GM19468 (cell line): ENCODE results near the gene RANBP17.
A peak's percentile ranks its signal among the peaks of the same experiment; 100 is the strongest.

Experiments
- ATAC-seq: cut with Tn5 transposase; IDR thresholded peaks from one replicate; pipeline ENCODE4 v1.9.1; 2021; ENCODE audit warnings: mild to moderate bottlenecking, moderate library complexity, moderate number of reproducible peaks; ENCODE audit not compliant: unreplicated experiment; ENCODE audit errors: extremely low read depth

Gene RANBP17

DNA sequence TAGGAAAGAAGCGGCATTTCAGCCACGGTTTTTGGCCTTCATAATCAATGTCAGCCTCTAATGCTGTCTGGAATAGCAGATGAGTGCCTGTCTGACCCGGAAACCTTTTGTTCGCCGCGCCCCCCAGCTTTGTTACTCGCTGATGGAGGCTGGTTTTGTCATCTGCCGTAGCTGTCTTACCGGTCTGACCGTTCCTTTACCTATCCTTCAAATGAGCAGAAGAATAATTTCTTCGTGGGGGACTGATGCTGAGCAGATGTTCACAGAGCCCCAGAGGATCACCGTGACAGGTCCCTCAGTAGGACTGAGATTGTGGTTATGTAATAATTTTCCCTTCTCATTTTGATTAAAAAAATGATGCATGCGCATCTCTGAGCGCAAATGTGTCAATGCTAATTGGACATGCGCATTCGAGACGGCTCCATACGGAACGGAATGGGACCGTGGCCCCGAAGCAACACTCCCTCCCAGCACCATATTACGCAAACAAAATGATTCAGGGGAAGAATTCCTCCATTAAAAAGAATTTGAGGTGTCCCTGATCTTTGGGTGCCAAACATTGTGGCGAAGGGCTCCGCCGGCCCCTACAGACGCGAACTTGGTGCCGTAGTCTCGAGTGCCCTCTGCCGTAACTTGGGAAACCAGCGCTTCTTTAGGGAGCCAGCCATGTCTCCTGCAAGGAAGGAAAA is 474.8 kb downstream of the RANBP17 start:
- no peak for ATAC-seq

DNA sequence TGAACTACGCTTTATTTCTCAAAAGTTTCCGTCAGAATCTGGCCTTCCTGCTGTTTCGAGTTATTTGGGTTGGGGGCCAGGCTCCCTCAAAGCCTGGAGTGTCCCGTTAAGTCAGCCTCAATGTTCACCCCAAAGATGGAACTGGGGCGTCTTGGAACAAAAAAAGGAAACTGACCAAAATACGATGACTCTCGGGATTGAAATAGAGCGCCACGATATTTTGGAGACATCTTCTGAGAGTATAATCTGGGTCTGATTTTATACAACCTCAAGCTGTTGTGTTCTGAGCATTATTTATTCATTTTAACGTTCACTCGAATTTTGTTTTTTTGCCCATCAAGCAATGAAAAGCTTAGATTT is 475.4 kb downstream of the RANBP17 start:
- no peak for ATAC-seq

DNA sequence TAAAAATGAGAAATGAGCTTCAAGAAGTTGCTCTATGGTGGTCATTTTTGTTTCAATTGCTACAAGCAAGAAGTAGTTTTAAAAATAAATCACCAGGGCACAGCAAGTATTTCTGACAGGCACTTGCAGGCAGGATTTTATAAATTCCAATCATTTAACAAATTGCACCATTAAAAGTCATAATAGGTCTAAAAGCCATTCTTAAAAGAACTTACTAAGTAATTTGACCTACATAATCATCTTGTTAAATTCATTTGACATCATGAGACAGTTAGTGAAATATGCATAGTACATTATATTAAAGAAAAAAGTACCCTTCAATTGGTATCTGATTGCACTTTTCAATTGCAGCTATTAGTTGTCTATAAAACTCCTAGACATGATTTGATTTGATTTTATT is 478.2 kb downstream of the RANBP17 start:
- no peak for ATAC-seq

DNA sequence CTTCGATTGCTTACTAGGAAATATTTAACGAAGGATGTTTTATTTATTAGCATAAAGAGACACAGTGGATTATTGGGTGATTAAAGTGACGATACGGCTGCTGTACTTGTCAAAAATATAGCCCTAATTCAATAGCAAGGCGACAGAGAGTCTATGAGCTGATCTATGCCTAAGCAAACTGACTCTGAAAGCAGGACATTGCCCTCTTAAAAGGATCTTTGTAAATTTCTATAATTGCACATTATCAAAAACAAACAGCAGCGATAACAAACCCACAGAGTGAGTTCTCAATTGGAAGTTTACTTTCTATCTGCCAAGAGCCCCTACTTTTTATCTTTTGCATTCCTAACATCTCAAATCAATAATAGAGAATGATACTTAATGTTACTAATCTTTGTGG is 478.7 kb downstream of the RANBP17 start:
- no peak for ATAC-seq

DNA sequence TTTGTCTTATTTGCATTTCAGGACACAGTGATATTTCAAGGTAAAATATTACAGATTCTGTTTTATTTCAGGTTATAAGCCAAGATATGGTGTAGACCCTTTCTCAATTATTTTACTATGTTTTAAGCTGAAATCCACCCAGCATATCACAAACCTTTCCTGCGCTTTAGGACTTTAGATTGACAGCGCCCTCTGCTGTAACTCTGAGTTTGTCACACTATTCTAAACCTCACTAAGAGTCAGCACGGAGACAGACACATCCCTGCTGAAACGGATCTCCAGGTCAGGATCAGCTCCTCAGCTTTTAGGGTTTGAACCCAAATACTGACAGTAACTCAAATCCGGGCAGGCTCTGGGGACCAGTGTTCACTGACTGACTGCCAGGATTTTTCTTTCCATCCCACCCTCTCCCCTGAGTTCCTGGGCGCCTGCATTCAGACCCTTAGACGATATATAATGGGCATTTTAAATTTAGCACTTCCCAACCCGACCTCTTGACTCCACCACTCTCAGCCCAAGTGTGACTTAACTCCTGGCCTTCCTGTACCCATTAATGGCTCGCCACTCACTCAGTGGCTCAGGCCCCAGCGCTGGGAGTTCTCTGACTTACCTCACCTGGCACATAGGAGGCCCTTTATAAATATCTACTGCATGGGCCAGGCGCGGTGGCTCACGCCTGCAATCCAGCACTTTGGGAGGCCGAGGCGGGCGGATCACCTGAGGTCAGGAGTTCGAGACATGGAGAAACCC is 480.7 kb downstream of the RANBP17 start:
- ATAC-seq, result peak; percentile 79

DNA sequence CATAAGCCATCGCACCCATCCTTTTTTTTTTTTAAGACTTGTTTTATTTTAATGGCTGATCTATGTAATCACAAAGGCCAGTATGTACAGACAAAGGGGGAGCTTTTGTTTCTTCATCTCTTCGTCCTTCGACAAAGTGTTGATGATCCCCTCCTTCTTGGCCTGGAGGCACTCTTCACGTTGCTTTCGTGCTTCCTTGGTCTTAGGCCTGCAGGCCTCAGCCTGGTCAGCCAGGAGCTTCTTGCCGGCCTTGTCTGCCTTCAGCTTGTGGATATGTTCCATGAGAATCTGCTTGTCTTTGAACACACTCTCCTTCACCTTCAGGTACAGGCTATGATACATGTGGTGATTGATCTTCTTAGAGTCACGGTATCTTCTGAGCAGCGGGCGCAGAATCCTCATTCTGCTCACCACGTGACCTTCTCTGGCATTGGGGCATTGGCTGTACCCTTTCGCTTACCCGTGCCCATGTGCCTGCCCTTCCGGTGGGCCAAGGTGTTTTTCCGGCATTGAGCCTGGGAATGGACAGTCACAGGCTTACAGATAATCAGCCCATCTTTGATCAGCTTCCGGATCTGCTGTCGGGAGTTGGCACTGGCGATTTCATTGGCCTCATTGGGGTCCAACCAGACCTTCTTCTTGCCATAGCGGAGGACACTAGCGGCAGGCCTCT is 483.3 kb downstream of the RANBP17 start:
- no peak for ATAC-seq
